Measurements from ENCODE around the gene IGSF21.

Gene IGSF21

GRCh38 chr1:18323259-18323658 lies 215.7 kb downstream of the IGSF21 start:
- no peak for DNase-seq (ENCODE audit: low read depth in 1 of 2, low spot score in 1 of 2)

- DNase-seq (ENCODE audit: low read depth in 1 of 2, low spot score in 1 of 2): no peak
These were observed 216.6 kb downstream of the IGSF21 start for GRCh38 chr1:18324246-18324645.

GRCh38 chr1:18325136-18325535 lies 217.5 kb downstream of the IGSF21 start:
- no peak for DNase-seq (ENCODE audit: low read depth in 1 of 2, low spot score in 1 of 2)

GRCh38 chr1:18326211-18326897 lies 218.8 kb downstream of the IGSF21 start:
- DNase-seq (ENCODE audit: low read depth in 1 of 2, low spot score in 1 of 2): no peak

GRCh38 chr1:18327650-18328049 lies 220.1 kb downstream of the IGSF21 start:
- no peak for DNase-seq (ENCODE audit: low read depth in 1 of 2, low spot score in 1 of 2)

- DNase-seq (ENCODE audit: low read depth in 1 of 2, low spot score in 1 of 2): no peak
These were observed 221.2 kb downstream of the IGSF21 start for GRCh38 chr1:18328803-18329202.

GRCh38 chr1:18329469-18330253 lies 222.1 kb downstream of the IGSF21 start:
- no peak for DNase-seq (ENCODE audit: low read depth in 1 of 2, low spot score in 1 of 2)

GRCh38 chr1:18332576-18332975 lies 225.0 kb downstream of the IGSF21 start:
- no peak for DNase-seq (ENCODE audit: low read depth in 1 of 2, low spot score in 1 of 2)

- DNase-seq (ENCODE audit: low read depth in 1 of 2, low spot score in 1 of 2): no peak
These were observed 225.6 kb downstream of the IGSF21 start for GRCh38 chr1:18333220-18333619.

GRCh38 chr1:18336801-18337200 lies 229.2 kb downstream of the IGSF21 start:
- DNase-seq (ENCODE audit: low read depth in 1 of 2, low spot score in 1 of 2): no peak

GRCh38 chr1:18337757-18338156 lies 230.2 kb downstream of the IGSF21 start:
- no peak for DNase-seq (ENCODE audit: low read depth in 1 of 2, low spot score in 1 of 2)

GRCh38 chr1:18339161-18339560 lies 231.6 kb downstream of the IGSF21 start:
- no peak for DNase-seq (ENCODE audit: low read depth in 1 of 2, low spot score in 1 of 2)

- DNase-seq (ENCODE audit: low read depth in 1 of 2, low spot score in 1 of 2): no peak
These were observed 232.7 kb downstream of the IGSF21 start for GRCh38 chr1:18340158-18340764.

GRCh38 chr1:18340787-18341186 lies 233.2 kb downstream of the IGSF21 start:
- DNase-seq (ENCODE audit: low read depth in 1 of 2, low spot score in 1 of 2): no peak

GRCh38 chr1:18341291-18342069 lies 233.9 kb downstream of the IGSF21 start:
- no peak for DNase-seq (ENCODE audit: low read depth in 1 of 2, low spot score in 1 of 2)

- DNase-seq (ENCODE audit: low read depth in 1 of 2, low spot score in 1 of 2): no peak
These were observed 235.1 kb downstream of the IGSF21 start for GRCh38 chr1:18342744-18343143.

GRCh38 chr1:18343581-18343980 lies 236.0 kb downstream of the IGSF21 start:
- no peak for DNase-seq (ENCODE audit: low read depth in 1 of 2, low spot score in 1 of 2)

- DNase-seq (ENCODE audit: low read depth in 1 of 2, low spot score in 1 of 2): no peak
These were observed 237.2 kb downstream of the IGSF21 start for GRCh38 chr1:18344755-18345154.

GRCh38 chr1:18347559-18347958 lies 240.0 kb downstream of the IGSF21 start:
- no peak for DNase-seq (ENCODE audit: low read depth in 1 of 2, low spot score in 1 of 2)

- no peak for DNase-seq (ENCODE audit: low read depth in 1 of 2, low spot score in 1 of 2)
These were observed 240.8 kb downstream of the IGSF21 start for GRCh38 chr1:18348354-18348753.

GRCh38 chr1:18350747-18351146 lies 243.1 kb downstream of the IGSF21 start:
- DNase-seq (ENCODE audit: low read depth in 1 of 2, low spot score in 1 of 2): no peak
